D341Med (cell line): ENCODE measurements around the gene LRRFIP1.
A peak's percentile ranks its signal among the peaks of the same experiment; 100 is the strongest.
"Not testable (repeated sequence)": the region's sequence is repeated elsewhere in the genome, so short reads cannot be mapped to it uniquely, and the experiment has no call there.

Source experiments
- DNase-seq: peaks from one replicate; pipeline ENCODE4 v3.0.0; 2012; ENCODE audit warnings: low spot score

LRRFIP1 gene

DNA sequence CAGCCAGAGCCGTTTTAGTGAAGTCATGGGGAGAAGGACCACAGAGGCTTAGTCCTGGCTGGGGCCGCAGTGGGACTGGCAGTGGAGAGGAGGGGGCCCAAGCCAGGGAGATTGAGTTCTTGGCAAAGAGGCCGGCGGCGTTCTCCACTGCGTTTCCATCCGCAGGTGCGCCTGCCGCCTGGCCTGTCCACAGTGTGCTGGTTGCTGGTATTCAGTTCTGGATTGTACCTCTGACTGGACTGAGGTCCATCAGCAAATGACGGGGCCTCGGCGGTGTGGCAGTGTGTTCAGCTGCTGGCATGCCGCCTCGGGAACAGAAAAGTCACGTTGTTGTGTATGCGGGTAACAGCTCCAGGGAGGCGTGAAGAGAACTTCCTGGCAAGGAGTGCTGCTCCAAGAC, 36.8 kb downstream of the LRRFIP1 start:
- DNase-seq = no peak

DNA sequence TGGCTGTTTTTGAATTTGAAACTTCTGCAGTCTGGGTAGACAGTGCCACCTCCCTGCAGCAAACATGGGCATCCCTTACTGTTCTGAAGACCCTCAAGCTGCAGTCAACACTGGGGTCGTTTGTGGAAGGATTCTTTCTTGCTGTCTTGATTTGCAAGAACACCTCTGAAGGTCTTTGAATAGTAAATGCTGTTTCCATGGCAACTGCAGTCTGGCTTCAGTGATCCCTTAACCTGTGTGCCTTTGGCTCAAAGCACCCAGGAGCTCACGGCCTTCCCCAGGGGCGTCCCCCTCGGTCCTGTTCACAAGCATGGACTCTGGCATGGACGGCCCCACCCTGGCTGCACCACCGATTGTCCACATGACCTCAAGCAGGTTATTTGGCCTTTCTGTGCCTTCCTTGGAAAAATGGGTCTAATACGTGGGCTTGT, 38.3 kb downstream of the LRRFIP1 start:
- DNase-seq = no peak

DNA sequence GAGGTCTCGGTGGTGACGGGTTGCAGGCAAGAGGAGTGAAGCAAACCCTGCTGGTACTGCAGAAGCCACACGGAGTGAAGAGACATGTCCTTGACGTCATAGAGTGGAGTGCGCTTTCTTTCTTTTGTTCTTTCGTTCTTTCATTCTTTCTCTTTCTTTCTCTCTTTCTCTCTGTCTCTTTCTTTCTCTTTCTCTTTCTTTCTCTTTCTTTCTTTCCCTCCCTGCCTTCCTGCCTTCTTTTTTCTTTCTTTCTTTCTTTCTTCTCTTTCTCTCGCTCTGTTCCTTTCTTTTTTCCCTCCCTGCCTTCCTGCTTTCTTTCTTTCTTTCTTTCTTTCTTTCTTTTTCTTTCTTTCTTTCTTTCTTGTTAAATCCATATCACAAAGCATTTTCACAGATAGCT, 39.2 kb downstream of the LRRFIP1 start:
- DNase-seq = no peak

DNA sequence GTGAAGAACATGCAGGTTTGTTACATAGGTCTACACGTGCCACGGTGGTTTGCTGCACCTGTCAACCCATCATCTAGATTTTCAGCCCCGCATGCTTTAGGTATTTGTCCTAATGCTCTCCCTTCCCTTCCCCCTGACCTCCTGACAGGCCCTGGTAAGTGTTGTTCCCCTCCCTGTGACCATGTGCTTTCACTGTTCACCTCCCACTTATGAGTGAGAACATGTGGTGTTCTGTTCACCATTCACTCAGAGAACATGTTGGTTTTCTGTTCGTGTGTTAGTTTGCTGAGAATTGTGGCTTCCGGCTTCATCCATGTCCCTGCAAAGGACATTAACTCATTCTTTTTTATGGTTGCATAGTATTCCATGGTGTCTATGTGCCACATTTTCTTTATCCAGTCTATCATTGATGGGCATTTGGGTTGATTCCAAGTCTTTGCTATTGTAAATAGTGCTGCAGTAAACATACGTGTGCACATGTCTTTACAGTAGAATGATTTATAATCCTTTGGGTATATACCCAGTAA, 39.7 kb downstream of the LRRFIP1 start:
- DNase-seq = not testable (repeated sequence)

DNA sequence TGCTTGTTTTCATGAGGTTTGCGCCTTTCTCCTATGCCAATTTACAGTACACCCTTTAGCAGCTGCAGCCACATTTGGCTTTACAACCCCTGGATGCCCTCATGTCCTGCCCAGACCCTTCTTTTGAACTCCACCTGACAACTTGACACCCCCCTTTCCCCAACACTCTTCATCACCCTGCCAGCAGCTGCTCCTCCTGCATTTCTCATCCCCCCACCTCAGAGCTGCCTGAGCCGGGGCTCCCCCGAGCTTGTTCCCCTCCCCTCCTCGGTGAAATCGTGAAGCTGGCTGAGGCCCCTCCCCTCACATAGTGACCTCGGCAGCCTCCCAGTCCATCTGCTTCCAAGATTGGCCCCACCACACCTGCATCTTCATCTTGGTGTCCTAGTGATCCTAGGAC, 40.5 kb downstream of the LRRFIP1 start:
- DNase-seq = no peak

DNA sequence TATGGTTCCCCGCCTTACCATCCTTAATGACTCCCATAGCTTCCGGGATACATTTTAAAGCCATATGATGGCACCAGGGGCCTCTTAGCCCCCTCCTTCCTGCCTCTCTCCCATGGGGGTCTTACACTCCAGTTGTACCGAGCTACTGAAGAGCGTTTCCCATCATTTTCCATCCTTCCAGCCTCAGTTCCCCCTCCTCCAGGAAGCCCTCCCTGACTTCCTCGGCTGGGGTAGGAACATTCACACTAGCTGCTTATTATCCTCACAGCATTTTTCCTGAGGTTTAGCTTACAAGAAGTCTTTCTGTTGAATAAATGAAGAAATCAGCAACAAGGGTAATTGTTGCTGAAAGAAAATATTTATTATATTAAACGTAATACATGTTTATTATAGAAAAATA, 41.1 kb downstream of the LRRFIP1 start:
- no peak for DNase-seq

DNA sequence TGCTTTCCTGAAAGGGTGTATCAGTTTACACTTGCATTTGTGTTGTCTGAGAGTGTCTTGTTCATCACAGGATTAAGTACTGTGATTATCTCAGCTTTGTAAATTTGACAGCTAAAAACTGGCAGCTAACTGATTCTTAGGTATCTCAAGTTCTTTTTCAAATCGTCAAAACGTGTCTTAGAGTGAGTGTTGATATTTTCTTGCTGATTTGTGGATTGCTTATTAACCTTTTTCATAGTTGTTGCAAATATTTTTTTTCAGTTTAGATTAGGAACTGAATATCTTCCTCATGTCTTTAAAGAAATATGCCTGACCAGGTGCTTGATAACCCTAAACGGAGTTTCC, 41.9 kb downstream of the LRRFIP1 start:
- DNase-seq = no peak

DNA sequence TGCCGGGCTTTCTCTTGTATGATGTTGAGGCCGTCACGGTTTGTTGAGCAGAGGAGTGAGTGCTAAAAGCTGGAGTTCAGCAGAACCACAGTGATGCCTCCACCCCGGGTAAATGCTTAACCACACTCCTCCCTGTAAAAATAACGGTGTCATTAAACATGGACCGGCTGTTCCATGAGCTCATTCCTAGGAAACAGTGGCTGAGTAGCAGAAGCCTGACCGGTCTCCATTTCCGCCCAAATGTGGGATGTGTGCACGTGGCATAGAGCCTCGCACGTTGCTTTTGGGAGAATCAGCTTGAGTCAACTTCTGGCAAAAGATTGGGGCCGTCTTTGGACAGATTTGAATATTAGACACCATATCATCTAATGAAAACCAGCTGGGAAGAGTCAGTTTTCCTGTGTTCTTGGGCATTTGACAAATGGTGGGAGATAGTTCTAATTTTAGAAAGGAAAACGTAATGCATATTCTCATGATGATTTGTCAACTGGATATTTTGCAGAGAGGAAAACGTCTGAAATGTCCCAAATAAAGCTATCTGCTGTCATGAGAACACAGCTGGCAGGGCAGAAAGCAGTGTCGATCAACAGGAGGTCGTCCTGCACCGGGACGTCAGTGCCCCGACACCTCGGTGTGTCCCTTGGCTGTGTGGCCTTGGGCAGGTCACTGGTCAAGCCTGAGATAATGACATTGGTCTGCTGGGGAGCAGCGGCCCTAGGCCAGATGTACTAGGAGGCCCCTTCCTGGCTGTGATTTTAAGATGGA, 42.4 kb downstream of the LRRFIP1 start:
- DNase-seq = no peak

DNA sequence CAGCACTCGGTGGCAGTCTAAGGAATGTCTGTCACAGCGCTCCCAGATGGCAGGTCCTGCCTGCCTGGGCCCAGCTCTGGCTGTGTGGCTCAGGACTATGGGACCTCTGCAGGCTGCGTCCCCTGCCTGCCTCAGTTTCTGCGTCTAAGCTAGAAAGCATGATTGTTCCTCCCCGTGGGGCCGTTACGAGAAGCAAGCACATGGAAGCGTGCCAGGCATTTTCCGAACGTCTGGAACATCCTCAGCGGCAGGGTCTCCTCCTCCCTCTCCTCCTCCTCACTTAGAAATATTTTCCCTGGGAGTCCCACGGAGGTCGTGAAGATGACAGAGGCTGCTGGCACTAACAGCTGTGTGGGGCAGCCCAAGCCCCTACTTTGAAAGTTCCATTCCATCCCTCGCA, 43.3 kb downstream of the LRRFIP1 start:
- DNase-seq = no peak

DNA sequence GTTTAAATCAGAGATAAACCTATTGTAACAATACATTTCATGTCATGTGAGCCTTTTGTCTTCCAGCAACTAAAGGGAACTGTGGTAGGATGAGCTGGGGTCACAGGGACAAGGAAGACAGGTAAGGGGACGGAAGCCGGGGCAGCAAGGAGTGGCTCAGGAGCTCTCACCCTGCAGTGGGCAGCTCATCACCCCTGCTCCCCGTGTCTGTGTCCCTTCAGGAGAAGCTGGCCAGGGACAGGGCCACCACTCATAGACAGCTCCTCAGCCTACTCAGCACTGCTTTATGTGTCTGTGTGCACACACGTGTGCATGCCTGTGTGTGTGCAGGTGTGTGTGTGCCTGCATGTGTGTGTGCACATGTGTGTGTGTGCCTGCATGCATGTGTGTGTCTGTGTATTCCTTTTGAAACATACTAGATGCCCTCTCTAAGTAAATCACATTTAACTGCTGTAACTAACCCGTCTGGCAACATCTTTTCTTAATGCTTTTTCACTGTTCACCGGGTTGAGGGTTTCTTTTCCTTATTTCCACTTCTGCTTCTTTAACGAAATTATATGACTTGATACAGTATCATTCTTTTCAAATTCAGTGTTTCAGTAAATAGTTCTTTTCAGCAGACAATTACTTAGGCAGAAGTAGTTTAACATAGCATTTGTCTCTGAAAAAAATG, 44.2 kb downstream of the LRRFIP1 start:
- no peak for DNase-seq

DNA sequence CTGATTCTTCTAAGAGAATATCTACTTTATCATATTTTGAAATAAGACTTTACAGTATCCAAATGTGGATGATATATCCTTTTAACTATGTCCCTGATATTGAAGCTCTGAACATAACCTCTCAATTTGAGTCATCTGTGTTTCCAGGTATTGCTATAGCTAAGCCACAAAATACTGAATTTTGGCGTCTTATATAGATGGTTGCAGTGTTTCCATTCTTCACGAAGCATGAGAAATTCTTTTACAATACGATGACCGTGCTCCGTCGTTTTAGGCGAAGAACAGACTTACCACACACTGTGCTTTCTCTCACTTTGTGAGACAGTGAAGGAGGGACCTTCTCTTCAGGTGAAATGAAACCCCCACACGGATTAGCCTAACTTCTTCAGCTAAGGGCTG, 45.3 kb downstream of the LRRFIP1 start:
- no peak for DNase-seq

DNA sequence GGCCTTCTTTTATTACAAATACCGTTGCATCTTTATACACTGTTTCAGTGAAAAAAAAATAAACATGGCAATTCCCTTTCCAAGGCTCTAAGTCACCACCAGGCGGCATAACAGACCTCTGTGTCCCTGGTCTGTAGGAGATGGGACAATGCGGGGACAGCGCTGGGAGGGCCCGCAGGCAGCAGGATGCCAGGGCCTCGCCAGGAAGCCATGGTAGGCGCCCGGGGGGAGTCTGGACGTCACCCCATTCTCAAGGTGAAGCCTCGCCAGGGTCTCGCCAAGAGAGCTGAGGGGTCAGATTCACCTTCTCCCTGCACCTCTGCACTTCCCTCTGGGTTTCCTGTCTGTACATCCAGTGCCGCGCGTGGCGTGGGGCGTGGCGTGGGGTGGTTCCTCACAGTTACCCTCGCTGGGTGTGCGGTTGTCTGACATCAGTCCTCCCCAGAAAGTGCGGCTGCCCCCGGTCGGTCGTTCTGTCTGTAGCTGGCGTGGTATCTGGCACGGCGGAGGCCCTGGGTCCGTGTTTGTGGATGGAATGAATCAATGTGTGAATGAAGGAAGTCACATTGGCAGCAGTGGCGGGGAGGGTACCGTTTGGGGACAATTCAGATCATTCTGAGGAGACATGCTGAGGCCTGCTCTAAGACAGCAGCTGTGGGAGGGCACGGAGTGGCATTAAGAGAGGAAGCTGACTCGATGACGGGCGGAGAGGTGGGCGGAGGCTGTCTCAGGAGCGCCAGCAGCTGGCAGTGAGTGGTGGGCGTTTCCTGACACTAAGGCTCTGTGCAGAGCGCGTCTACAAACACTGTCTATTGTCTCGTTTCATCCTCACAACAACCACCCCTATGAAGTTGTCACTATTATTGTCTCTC, 46.0 kb downstream of the LRRFIP1 start:
- DNase-seq = peak; percentile 83

DNA sequence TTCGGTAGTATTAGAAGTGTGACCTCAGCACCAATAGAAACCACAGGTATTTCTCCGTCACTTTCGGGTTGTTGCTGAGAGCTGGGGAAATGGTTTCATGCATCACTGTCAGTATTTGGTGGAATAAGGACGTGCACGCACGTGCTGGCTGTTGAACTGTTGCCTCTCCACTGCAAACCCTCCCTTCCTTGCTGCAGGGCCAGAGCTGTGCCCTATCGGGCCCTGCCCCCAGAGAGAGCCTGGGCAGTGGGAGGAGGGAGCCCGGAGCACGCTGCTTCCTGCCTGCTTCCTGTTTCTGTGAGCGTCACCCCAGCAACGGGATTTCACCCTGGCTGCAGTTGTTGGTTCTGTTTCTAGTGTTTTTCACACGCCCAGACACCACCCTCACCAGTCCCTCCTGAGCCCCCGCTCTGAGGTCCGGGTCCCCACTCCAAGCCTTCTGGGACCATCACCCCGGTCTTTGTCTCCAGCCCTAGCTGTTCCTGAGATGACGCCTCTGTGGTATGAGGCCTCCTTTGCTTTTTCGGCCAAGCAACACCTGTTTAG, 47.4 kb downstream of the LRRFIP1 start:
- no peak for DNase-seq

DNA sequence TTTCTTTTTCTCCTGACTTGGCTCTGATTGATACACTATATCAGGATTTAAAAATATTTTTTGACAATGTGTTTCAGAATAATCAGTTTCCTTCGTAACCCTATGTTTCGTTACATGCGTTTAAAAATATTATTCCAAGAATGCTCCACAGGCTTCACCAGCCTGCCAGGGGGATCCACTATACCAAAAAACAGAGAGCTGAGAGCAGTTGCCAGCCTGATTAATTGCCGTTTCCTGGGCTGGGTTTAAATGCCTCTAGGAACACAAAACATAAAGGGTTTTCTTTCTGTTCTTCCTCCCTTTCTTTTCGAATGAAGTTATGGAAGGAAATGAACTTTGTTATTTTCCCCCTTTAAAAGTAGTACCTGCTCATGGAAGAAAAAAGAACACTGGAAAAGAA, 47.9 kb downstream of the LRRFIP1 start:
- DNase-seq = no peak

DNA sequence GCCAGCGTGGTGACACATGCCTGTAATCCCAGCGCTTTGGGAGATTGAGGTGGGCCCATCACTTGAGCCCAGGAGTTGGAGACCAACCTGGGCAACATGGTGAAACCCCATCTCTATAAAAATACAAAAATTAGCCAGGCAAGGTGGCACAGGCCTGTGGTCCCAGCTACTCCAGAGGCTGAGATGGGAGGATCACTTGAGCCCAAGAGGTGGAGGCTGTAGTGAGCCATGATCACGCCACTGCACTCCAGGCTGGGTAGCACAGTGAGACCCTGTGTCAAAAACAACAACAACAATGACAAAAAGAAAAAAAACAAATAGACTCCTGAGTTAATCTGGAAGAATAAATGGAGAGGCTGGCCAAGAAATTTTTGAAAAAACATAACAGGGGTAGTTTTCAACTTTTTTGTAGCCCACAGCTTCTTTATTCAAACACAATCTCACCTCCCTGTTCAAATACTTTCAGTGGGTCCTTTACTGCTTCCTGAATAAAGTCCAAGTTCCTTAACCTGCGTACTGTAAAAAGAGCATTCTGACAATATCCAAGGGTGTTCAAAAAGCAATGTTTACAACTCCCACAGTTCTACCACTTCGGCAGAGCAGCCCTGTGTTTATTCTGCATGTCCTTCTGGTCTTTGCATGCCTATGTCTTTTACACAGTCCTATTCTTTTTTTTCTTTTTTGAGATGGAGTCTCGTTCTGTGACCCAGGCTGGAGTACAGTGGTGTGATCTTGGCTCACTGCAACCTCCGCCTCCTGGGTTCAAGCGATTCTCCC, 53.5 kb downstream of the LRRFIP1 start:
- no peak for DNase-seq

DNA sequence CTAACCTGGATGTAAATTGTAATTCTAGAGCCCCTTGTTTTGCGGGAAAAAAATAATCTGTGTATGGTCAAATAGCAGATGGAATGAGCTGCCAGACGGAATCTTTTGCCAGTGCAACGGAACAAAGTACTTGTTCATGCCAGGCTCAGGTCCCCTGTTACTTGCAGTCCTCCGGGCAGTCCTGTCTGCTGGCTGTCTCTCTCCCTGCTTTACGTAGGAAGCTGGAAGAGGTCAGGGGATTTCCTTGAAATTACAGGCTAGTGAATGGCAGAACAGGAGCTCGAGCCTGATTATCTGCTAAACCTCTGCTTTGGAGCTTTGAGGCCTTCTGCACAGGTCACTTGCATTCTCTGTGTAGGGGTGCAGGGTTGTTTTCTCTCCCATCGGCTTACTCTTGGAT, 54.8 kb downstream of the LRRFIP1 start:
- no peak for DNase-seq

DNA sequence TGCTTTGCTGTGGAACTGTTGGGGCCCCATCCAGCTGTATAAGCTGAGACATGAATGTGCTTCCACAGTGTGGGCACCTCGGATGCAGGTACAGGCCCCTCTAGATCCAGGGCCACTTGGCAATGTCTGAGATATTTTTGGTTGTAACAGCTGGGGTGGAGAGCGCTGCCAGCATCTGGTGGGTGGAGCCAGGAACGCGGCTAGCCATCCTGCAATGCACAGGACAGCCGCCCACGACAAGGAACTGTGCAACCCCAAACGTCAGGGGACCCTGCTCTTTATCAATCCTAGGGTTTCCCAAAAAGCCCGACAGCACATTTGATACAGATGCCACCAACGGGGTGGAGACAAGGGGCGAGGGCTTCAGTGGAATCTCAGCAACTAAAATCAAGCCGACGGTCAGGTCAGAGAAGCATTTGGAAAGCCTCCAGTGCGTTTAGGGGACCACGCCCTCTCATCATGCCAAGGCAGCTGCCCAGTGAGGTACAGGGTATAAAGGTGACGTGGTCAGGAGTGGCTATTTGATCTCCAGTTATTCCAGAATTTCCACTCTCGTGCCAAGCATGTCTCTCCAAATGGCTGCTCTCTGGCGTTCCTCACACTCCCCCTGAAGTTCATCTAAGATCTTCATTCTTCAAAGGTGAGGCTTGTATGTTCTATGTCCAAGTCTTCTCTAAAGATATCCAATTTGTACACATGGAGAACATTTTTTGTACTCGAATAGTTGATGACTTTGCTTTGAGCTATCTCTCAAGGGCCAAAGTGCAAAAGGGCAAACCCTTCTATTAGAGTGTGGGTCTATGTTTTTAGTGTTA, 55.7 kb downstream of the LRRFIP1 start:
- no peak for DNase-seq

DNA sequence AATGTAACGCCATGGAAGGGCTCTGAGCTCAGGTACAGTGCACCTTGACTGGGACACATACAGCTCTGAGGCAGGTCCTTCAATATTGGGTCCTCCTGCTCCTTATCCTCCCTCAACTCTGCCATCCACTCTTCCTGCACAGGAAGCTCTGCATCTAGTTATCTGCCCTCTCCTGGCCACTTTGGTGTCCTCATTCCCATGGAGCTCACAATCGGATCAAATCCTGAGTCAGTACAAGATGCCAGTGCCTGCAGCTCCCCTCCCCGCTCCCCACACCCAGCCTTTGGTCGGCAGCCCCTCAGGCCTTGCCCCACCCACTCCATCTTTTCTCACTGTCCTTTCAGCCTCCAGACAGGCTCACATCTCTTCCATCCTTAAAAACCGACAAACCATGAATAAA, 58.0 kb downstream of the LRRFIP1 start:
- DNase-seq = peak; percentile 49

DNA sequence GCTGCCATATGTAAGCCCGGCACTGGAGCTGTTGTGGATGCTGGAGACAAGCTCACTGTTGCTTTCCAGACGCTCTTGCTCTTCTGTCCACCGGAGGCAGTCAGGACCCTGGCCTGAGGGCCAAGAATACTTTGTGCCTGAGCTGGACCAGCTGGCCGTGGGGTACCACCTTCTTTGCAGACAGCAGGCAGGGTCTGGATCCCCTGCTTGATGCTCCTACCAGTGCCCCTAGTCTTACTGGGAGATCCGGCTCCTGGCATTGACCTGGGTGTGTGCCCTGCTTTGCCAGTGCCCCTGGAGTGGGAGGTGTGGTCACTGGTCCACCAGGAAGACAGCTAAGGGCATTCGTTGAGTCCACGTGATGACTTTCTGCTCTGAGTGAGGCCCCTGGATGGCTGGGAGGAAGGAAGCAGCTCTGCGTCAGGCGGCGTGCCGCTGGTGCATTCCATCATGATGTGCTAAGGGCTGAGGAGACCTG, 59.3 kb downstream of the LRRFIP1 start:
- DNase-seq = no peak

DNA sequence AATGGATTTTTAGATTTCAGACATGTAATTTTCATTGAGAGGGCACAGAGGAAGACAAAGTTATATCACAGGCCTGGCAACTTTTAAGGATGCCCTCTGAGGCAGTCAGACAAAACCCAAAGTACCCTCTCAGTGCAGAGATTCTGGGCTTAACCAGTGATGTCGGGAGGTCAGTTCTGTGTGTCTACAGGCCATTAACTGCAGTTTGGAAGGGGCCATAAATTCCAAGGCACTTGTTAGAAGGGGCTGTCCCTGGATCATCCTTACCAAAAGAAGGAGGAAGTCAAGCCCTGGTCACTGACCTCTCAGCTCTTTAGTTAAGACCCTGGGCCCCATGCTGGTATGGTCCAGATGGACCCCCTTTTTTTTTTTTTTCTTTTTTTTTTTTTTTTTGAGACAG, 60.7 kb downstream of the LRRFIP1 start:
- DNase-seq = no peak

DNA sequence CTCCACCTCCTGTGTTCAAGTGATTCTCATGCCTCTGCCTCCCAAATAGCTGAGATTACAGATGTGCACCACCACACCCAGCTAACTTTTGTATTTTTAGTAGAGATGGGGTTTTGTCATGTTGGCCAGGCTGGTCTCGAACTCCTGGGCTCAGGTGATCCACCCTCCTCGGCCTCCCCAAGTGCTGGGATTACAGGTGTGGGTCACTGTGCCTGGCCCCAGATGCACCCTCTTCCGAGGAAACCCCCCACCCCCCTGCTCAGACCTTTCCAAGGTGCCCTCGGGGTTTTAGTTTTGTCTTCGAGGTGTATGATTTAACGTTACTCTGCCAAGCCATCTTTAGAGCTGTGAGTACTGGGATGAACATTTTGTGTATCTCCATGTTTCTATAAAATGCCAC, 61.2 kb downstream of the LRRFIP1 start:
- not testable (repeated sequence) for DNase-seq
